HEK293 (cell line): ENCODE measurements around the gene SIGLEC8.
A peak's percentile ranks its signal among the peaks of the same experiment; 100 is the strongest.

ENCODE experiments used
- CTCF ChIA-PET: fragments of 350-600 bp; formaldehyde crosslinking; extraction: SDS; loops from one replicate; lab custom pipeline; 2021; ENCODE audit warnings: antibody characterized with exemption; lab: Yijun Ruan, JAX
- POLR2A ChIA-PET: fragments of 300-600 bp; formaldehyde crosslinking; extraction: SDS; loops from one replicate; lab custom pipeline; 2020; ENCODE audit warnings: antibody characterized with exemption, inconsistent platforms; lab: Yijun Ruan, JAX
- H3K27ac ChIP-seq: fragments of 200-500 bp; sonication (Bioruptor generic); 2 replicates; pipeline ENCODE4 v1.5.1; 2014; ENCODE audit warnings: low read depth, low read length, control low read depth, inconsistent platforms; ENCODE audit errors: extremely low read depth
- H3K36me3 ChIP-seq, 2 experiments: fragments of 200-500 bp in 1 of 2; sonication (Bioruptor generic) in 1 of 2; 1 replicate in 1 of 2; 2 replicates in 1 of 2; pipeline ENCODE4 v1.5.1; 2014 to 2017; ENCODE audit warnings: inconsistent platforms in 2 of 2, low read length in 2 of 2; ENCODE audit not compliant: control insufficient read depth in 2 of 2, insufficient read depth in 1 of 2
- H3K4me1 ChIP-seq: fragments of 200-500 bp; sonication (Bioruptor generic); 2 replicates; pipeline ENCODE4 v1.5.1; 2014; ENCODE audit warnings: mild to moderate bottlenecking, low read length, inconsistent platforms; ENCODE audit not compliant: control insufficient read depth, insufficient read depth
- H3K4me3 ChIP-seq: 2 replicates; pipeline ENCODE4 v1.5.1; 2011; ENCODE audit warnings: low read depth, mild to moderate bottlenecking, control low read depth, low read length, moderate library complexity
- H3K9me3 ChIP-seq: fragments of 200-500 bp; sonication (Bioruptor generic); 2 replicates; pipeline ENCODE4 v1.5.1; 2014; ENCODE audit warnings: low read depth, low read length, inconsistent platforms; ENCODE audit not compliant: control insufficient read depth, insufficient read depth
- BCL6B ChIP-seq: fragments of 450-650 bp; formaldehyde crosslinking; IDR thresholded peaks from 2 replicates; pipeline ENCODE4 v1.5.1; 2017; ENCODE audit warnings: missing biosample characterization, missing genetic modification characterization
- CTCF ChIP-seq: fragments of 450-650 bp; formaldehyde crosslinking; IDR thresholded peaks from 2 replicates; pipeline ENCODE4 v1.5.1; 2016; ENCODE audit warnings: missing biosample characterization, missing genetic modification characterization
- HOXD13 ChIP-seq: sonication (generic); formaldehyde crosslinking; IDR thresholded peaks from 2 replicates; pipeline ENCODE4 v1.8.0; 2022; ENCODE audit warnings: missing genetic modification reagents, borderline replicate concordance
- MYNN ChIP-seq: fragments of 450-650 bp; formaldehyde crosslinking; IDR thresholded peaks from 2 replicates; pipeline ENCODE4 v1.5.1; 2016; ENCODE audit warnings: missing biosample characterization, missing genetic modification characterization, borderline replicate concordance
- REST ChIP-seq: fragments of 450-650 bp; formaldehyde crosslinking; IDR thresholded peaks from 2 replicates; pipeline ENCODE4 v1.5.1; 2016; ENCODE audit warnings: missing biosample characterization, missing genetic modification characterization
- SCRT2 ChIP-seq: fragments of 450-650 bp; formaldehyde crosslinking; IDR thresholded peaks from 2 replicates; pipeline ENCODE4 v1.5.1; 2016; ENCODE audit warnings: missing biosample characterization, missing genetic modification characterization
- SP3 ChIP-seq: fragments of 450-650 bp; formaldehyde crosslinking; IDR thresholded peaks from 2 replicates; pipeline ENCODE4 v1.5.1; 2016; ENCODE audit warnings: missing biosample characterization, missing genetic modification characterization
- SP7 ChIP-seq: fragments of 450-650 bp; formaldehyde crosslinking; IDR thresholded peaks from 2 replicates; pipeline ENCODE4 v1.5.1; 2016; ENCODE audit warnings: missing biosample characterization, missing genetic modification characterization
- WT1 ChIP-seq: fragments of 450-650 bp; formaldehyde crosslinking; IDR thresholded peaks from 2 replicates; pipeline ENCODE4 v1.5.1; 2016; ENCODE audit warnings: missing biosample characterization, missing genetic modification characterization
- ZBTB17 ChIP-seq: fragments of 450-650 bp; formaldehyde crosslinking; IDR thresholded peaks from 2 replicates; pipeline ENCODE4 v1.5.1; 2016; ENCODE audit warnings: missing biosample characterization, missing genetic modification characterization
- ZBTB21 ChIP-seq: fragments of 450-650 bp; formaldehyde crosslinking; IDR thresholded peaks from 2 replicates; pipeline ENCODE4 v1.5.1; 2017; ENCODE audit warnings: missing biosample characterization, missing genetic modification characterization
- ZBTB8A ChIP-seq: fragments of 450-650 bp; formaldehyde crosslinking; IDR thresholded peaks from 2 replicates; pipeline ENCODE4 v1.5.1; 2016; ENCODE audit warnings: missing biosample characterization, missing genetic modification characterization
- ZNF10 ChIP-seq: fragments of 450-650 bp; formaldehyde crosslinking; IDR thresholded peaks from 2 replicates; pipeline ENCODE4 v1.5.1; 2017; ENCODE audit warnings: missing biosample characterization, missing genetic modification characterization
- ZNF114 ChIP-seq: fragments of 450-650 bp; formaldehyde crosslinking; IDR thresholded peaks from 2 replicates; pipeline ENCODE4 v1.5.0; 2017; ENCODE audit warnings: missing biosample characterization, missing genetic modification characterization
- ZNF133 ChIP-seq: fragments of 450-650 bp; formaldehyde crosslinking; IDR thresholded peaks from 2 replicates; pipeline ENCODE4 v1.5.1; 2016; ENCODE audit warnings: missing biosample characterization, missing genetic modification characterization
- ZNF202 ChIP-seq: fragments of 450-650 bp; formaldehyde crosslinking; IDR thresholded peaks from 2 replicates; pipeline ENCODE4 v1.5.1; 2016; ENCODE audit warnings: missing biosample characterization, missing genetic modification characterization, borderline replicate concordance
- ZNF239 ChIP-seq: fragments of 450-650 bp; formaldehyde crosslinking; IDR thresholded peaks from 2 replicates; pipeline ENCODE4 v1.5.1; 2016; ENCODE audit warnings: missing biosample characterization, missing genetic modification characterization
- ZNF266 ChIP-seq: fragments of 450-650 bp; formaldehyde crosslinking; IDR thresholded peaks from 2 replicates; pipeline ENCODE4 v1.5.1; 2016; ENCODE audit warnings: missing biosample characterization, missing genetic modification characterization, low read depth
- ZNF335 ChIP-seq: fragments of 450-650 bp; formaldehyde crosslinking; conservative IDR thresholded peaks from 2 replicates; pipeline ENCODE4 v1.5.1; 2016; ENCODE audit warnings: missing biosample characterization, missing genetic modification characterization
- ZNF37A ChIP-seq: fragments of 450-650 bp; IDR thresholded peaks from 2 replicates; pipeline ENCODE4 v1.5.1; 2018; ENCODE audit warnings: missing biosample characterization, missing genetic modification characterization
- ZNF510 ChIP-seq: fragments of 450-650 bp; formaldehyde crosslinking; IDR thresholded peaks from 2 replicates; pipeline ENCODE4 v1.5.1; 2018; ENCODE audit warnings: mild to moderate bottlenecking, missing genetic modification characterization, missing biosample characterization; ENCODE audit not compliant: insufficient replicate concordance
- ZNF514 ChIP-seq: fragments of 450-650 bp; formaldehyde crosslinking; IDR thresholded peaks from 2 replicates; pipeline ENCODE4 v1.5.1; 2016; ENCODE audit warnings: missing biosample characterization, missing genetic modification characterization
- ZNF561 ChIP-seq: fragments of 450-650 bp; IDR thresholded peaks from 2 replicates; pipeline ENCODE4 v1.5.1; 2018; ENCODE audit warnings: missing biosample characterization, missing genetic modification characterization, borderline replicate concordance
- ZNF621 ChIP-seq: fragments of 450-650 bp; formaldehyde crosslinking; IDR thresholded peaks from 2 replicates; pipeline ENCODE4 v1.5.1; 2017; ENCODE audit warnings: missing biosample characterization, missing genetic modification characterization
- ZNF654 ChIP-seq: fragments of 450-650 bp; formaldehyde crosslinking; IDR thresholded peaks from 2 replicates; pipeline ENCODE4 v1.5.1; 2016; ENCODE audit warnings: low read depth, missing biosample characterization, missing genetic modification characterization
- ZNF664 ChIP-seq: fragments of 450-650 bp; formaldehyde crosslinking; IDR thresholded peaks from 2 replicates; pipeline ENCODE4 v1.5.1; 2016; ENCODE audit warnings: missing biosample characterization, missing genetic modification characterization
- ZNF785 ChIP-seq: fragments of 450-650 bp; formaldehyde crosslinking; IDR thresholded peaks from 2 replicates; pipeline ENCODE4 v1.5.1; 2016; ENCODE audit warnings: missing biosample characterization, missing genetic modification characterization
- ZSCAN30 ChIP-seq: fragments of 450-650 bp; IDR thresholded peaks from 2 replicates; pipeline ENCODE4 v1.5.1; 2018; ENCODE audit warnings: missing biosample characterization, mild to moderate bottlenecking, missing genetic modification characterization, moderate library complexity
- TF ChIP-seq, protein P1 (sequence below): fragments of 450-650 bp; formaldehyde crosslinking; IDR thresholded peaks from 2 replicates; pipeline ENCODE4 v1.5.1; 2016; ENCODE audit warnings: missing biosample characterization, missing genetic modification characterization, low read depth

Gene SIGLEC8

DNA sequence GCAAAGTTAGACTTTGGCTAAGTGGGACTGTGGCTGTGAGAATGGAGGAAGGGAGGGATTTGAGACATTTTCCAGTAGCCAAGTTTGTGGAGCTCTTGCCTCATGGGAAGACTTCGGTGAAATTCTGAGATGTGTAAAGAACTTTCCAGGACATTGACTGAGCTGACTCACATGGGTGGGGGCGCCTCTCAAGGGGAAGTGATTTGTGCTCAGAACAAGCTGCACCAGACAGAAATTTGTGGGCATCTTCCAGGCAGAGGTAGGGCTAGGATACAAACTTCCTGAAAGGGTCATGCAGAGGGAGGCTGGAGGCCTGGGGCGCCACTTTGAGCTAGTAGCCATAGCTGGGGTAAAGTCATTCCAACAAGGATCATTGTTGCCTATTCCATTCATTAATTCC, 31.1 kb downstream of the SIGLEC8 start:
- POLR2A ChIA-PET: no interaction called here
- Histone ChIP-seq H3K36me3 (no peaks in the 10 kb centered on the region), H3K9me3 (no peaks in the 10 kb centered on the region), H3K27ac (no peak overlapping the region), H3K4me3 (no peak overlapping the region), H3K4me1 (no peaks in the 10 kb centered on the region)
- CTCF ChIA-PET: interaction anchor here (0.6 to 0.9 kb wide), 2 partner anchors 10 to 34 kb away, joined by 3 to 4 read pairs; no protein-coding TSS in a partner anchor
- TF ChIP-seq ZNF664 (tag by site-specific recombination): no peak

GRCh38 chr19:51422053-51422448, 36.2 kb downstream of the SIGLEC8 start:
- no peaks in the 10 kb centered on the region for H3K4me1 ChIP-seq
- ChIA-PET POLR2A (interaction anchor here (0.5 to 1.0 kb wide), 2 partner anchors 28 to 149 kb away, joined by 4 to 5 read pairs; partner anchors contain the start of gene ZNF175), CTCF (interaction anchor here (0.5 to 2.6 kb wide), 42 partner anchors 9 to 1690 kb away, joined by 3 to 12 read pairs (median 4); partner anchors contain the start of gene ZNF615)
- no peaks in the 10 kb centered on the region for H3K36me3 ChIP-seq
- no peaks in the 10 kb centered on the region for H3K9me3 ChIP-seq
- H3K4me3 ChIP-seq: no peak overlapping the region
- no peak overlapping the region for H3K27ac ChIP-seq
- no peak for TF ChIP-seq ZNF10 (tag by site-specific recombination)
- no peak for TF ChIP-seq ZNF335 (tag by site-specific recombination)
- TF ChIP-seq ZNF114 (tag by site-specific recombination): no peak
- TF ChIP-seq HOXD13 (CRISPR knock-in tag): peak; percentile 85
- no peak for TF ChIP-seq BCL6B (tag by site-specific recombination)
- no peak for TF ChIP-seq ZNF514
- TF ChIP-seq CTCF (tag by site-specific recombination): peak; percentile 86
- no peak for TF ChIP-seq ZNF510
- TF ChIP-seq ZNF561 (tag by site-specific recombination): no peak
- no peak for TF ChIP-seq ZNF621 (tag by site-specific recombination)
- peak; percentile 99 for TF ChIP-seq REST (tag by site-specific recombination)
- peak; percentile 14; the same call in 1 of the 2 replicates for TF ChIP-seq SP3 (tag by site-specific recombination)
- no peak for TF ChIP-seq SCRT2 (tag by site-specific recombination)
- TF ChIP-seq ZNF785 (tag by site-specific recombination): no peak
- no peak for TF ChIP-seq ZNF133 (tag by site-specific recombination)
- TF ChIP-seq ZBTB21 (tag by site-specific recombination): no peak
- no peak for TF ChIP-seq WT1 (tag by site-specific recombination)
- TF ChIP-seq, protein P1, sequence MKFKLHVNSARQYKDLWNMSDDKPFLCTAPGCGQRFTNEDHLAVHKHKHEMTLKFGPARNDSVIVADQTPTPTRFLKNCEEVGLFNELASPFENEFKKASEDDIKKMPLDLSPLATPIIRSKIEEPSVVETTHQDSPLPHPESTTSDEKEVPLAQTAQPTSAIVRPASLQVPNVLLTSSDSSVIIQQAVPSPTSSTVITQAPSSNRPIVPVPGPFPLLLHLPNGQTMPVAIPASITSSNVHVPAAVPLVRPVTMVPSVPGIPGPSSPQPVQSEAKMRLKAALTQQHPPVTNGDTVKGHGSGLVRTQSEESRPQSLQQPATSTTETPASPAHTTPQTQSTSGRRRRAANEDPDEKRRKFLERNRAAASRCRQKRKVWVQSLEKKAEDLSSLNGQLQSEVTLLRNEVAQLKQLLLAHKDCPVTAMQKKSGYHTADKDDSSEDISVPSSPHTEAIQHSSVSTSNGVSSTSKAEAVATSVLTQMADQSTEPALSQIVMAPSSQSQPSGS (tag by site-specific recombination): no peak
- peak; percentile 81 for TF ChIP-seq ZSCAN30 (tag by site-specific recombination)
- peak; percentile 23; the same call in 1 of the 2 replicates for TF ChIP-seq ZNF654 (tag by site-specific recombination)
- no peak for TF ChIP-seq ZBTB8A (tag by site-specific recombination)
- TF ChIP-seq ZNF37A (tag by site-specific recombination): no peak
- TF ChIP-seq ZNF202 (tag by site-specific recombination): no peak
- no peak for TF ChIP-seq ZNF266
- no peak for TF ChIP-seq ZBTB17 (tag by site-specific recombination)
- no peak for TF ChIP-seq MYNN (tag by site-specific recombination)
- TF ChIP-seq ZNF239 (tag by site-specific recombination): no peak
- TF ChIP-seq SP7: 0 out of 2 replicates have a peak, but pooled peaks have one; percentile 22
